Right renal cortex interstitium (tissue), 3 donors: Measurements from ENCODE around the gene CYP1A2. TPM values are rescaled to one million over a fixed set of nuclear protein-coding genes. Genes with fewer than 3 reads are reported as not detected.

ENCODE experiments used
- DNase-seq, 3 donors: peaks; one replicate each; pipeline ENCODE4 v3.0.0-alpha.2; 2013; ENCODE audit warnings: low read depth in 3 of 3, low spot score in 2 of 3
- polyA plus RNA-seq, 3 donors: library from polyadenylated mRNA; unstranded; fragments of 120-200 nt; gene quantifications; one replicate each; pipeline ENCODE4 v1.2.1, GENCODE V29; 2013; ENCODE audit not compliant: insufficient read length in 3 of 3

CYP1A2 gene
- polyA plus RNA-seq, 3 donors = 0.10 to 0.18 (median 0.11) TPM

GRCh38 chr15:74801311-74801997, 52.8 kb downstream of the CYP1A2 start:
- no peak for DNase-seq

DNA sequence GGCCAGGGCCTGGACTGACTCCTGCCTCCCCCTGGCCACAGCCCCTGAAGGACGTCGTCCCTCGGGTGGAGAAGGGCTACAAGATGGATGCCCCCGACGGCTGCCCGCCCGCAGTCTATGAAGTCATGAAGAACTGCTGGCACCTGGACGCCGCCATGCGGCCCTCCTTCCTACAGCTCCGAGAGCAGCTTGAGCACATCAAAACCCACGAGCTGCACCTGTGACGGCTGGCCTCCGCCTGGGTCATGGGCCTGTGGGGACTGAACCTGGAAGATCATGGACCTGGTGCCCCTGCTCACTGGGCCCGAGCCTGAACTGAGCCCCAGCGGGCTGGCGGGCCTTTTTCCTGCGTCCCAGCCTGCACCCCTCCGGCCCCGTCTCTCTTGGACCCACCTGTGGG, 53.6 kb downstream of the CYP1A2 start:
- no peak for DNase-seq

DNA sequence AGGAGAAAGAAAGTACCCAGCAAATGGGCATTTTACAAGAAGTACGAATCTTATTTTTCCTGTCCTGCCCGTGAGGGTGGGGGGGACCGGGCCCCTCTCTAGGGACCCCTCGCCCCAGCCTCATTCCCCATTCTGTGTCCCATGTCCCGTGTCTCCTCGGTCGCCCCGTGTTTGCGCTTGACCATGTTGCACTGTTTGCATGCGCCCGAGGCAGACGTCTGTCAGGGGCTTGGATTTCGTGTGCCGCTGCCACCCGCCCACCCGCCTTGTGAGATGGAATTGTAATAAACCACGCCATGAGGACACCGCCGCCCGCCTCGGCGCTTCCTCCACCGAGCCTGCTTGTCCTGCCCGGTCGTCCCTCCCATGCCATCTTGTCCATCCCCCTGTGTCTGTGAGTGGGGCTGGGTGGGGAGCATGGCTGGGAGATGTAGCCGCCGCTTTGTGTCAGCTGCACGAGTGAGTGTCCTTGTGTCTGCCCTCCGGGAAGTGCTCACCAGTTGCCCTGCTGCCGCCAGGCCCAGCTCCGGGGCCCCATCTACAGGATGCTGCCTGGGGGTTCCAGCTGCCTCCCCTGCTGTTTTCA, 54.3 kb downstream of the CYP1A2 start:
- DNase-seq = no peak

DNA sequence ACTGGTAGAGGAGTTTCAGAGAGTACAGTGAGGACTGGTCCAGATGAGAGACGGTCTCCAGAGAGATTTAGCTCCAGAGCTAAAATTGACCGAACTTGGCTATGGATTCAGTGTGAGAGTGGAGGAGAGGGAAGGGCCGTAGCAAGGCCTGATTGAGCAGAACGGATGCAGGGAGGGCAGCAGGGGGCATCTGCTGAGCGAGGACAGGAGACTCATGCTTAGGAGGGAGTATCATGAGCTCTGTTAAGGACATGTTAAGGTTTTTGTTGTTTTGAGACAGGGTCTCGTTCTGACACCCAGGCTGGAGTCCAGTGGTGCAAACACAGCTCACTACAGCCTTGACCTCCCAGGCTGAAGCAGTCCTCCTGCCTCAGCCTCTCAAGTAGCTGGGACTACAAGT, 56.3 kb downstream of the CYP1A2 start:
- DNase-seq = no peak

Other genes starting within 250 kb of the CYP1A2 start
- gene ARID3B, start 207.6 kb upstream of the CYP1A2 start, polyA plus RNA-seq = 10 to 100 TPM; 11.4 to 12.1 (median 11.5) TPM
- gene CLK3, start 133.0 kb upstream of the CYP1A2 start, polyA plus RNA-seq = 10 to 100 TPM; 62.5 to 73.9 (median 65.6) TPM
- gene EDC3, start 52.8 kb upstream of the CYP1A2 start, polyA plus RNA-seq = 10 to 100 TPM; 38.6 to 43.2 (median 41.9) TPM
- under 1 TPM in 2 of 3 donors, not detected in 1; 0.07 TPM for gene CYP1A1, start 23.3 kb upstream of the CYP1A2 start, polyA plus RNA-seq
- 10 to 100 TPM; 37.6 to 54.0 (median 39.3) TPM for gene CSK, start 33.2 kb downstream of the CYP1A2 start, polyA plus RNA-seq
- not detected for gene LMAN1L, start 64.0 kb downstream of the CYP1A2 start, polyA plus RNA-seq
- gene CPLX3, start 77.8 kb downstream of the CYP1A2 start, polyA plus RNA-seq = not detected
- gene ULK3, start 94.3 kb downstream of the CYP1A2 start, polyA plus RNA-seq = 10 to 100 TPM; 26.0 to 32.9 (median 31.5) TPM
- 10 to 100 TPM; 63.1 to 75.9 (median 69.4) TPM for gene SCAMP2, start 124.5 kb downstream of the CYP1A2 start, polyA plus RNA-seq
- gene MPI, start 141.2 kb downstream of the CYP1A2 start, polyA plus RNA-seq = 10 to 100 TPM; 60.4 to 68.7 (median 67.0) TPM
- gene FAM219B, start 158.0 kb downstream of the CYP1A2 start, polyA plus RNA-seq = 10 to 100 TPM; 51.6 to 58.1 (median 55.9) TPM
- gene COX5A, start 189.2 kb downstream of the CYP1A2 start, polyA plus RNA-seq = 100 to 1,000 TPM; 214 to 217 (median 215) TPM
- 1 to 10 TPM; 2.0 to 2.5 (median 2.1) TPM for gene RPP25, start 207.9 kb downstream of the CYP1A2 start, polyA plus RNA-seq
- 10 to 100 TPM; 19.8 to 24.5 (median 21.6) TPM for gene SCAMP5, start 246.7 kb downstream of the CYP1A2 start, polyA plus RNA-seq